H1 (cell line): ENCODE data around the gene ATAD5. TPM values are rescaled to one million over a fixed set of nuclear protein-coding genes. Genes with fewer than 3 reads are reported as not detected.

Experiments used
- CTCF ChIA-PET: fragments of 300-600 bp; sonication (Branson Sonifier 250); formaldehyde crosslinking; loops from one replicate; lab custom pipeline; 2021; ENCODE audit not compliant: partially characterized antibody; lab: Charles Lee
- POLR2A ChIA-PET: fragments of 300-600 bp; sonication (Branson Sonifier 250); formaldehyde crosslinking; loops from one replicate; lab custom pipeline; 2021; ENCODE audit warnings: inconsistent platforms; ENCODE audit not compliant: partially characterized antibody; lab: Charles Lee
- DNase-seq, 2 experiments: peaks; one replicate each; pipeline versions ENCODE4 v3.0.0 to v3.0.0-alpha.2; 2010 to 2022; ENCODE audit warnings: low spot score in 2 of 2, low read depth in 1 of 2, mixed read lengths in 1 of 2
- FAIRE-seq: peaks from 2 replicates; lab custom pipeline; 2011; peaks lifted over from hg19 to GRCh38; lab: Jason Lieb, UNC
- H2AFZ ChIP-seq: 2 replicates; pipeline ENCODE4 v1.8.1; 2012; ENCODE audit warnings: low read length, inconsistent platforms
- H2AK5ac ChIP-seq: 2 replicates; pipeline ENCODE4 v1.6.1; 2013; ENCODE audit warnings: low read depth, low read length
- H2BK120ac ChIP-seq: replicated peaks from 2 replicates; pipeline ENCODE3; 2013; ENCODE audit warnings: low read depth, low read length, inconsistent platforms
- H2BK12ac ChIP-seq: 2 replicates; pipeline ENCODE4 v1.6.1; 2013; ENCODE audit warnings: low read depth, low read length
- H2BK15ac ChIP-seq: 2 replicates; pipeline ENCODE4 v1.6.1; 2013; ENCODE audit warnings: low read length
- H2BK20ac ChIP-seq: 2 replicates; pipeline ENCODE4 v1.6.1; 2013; ENCODE audit warnings: low read length
- H2BK5ac ChIP-seq: 2 replicates; pipeline ENCODE4 v1.6.1; 2013; ENCODE audit warnings: low read depth, low read length
- H3K14ac ChIP-seq: 2 replicates; pipeline ENCODE4 v1.6.1; 2013; ENCODE audit warnings: inconsistent platforms; ENCODE audit not compliant: insufficient read length
- H3K18ac ChIP-seq: 2 replicates; pipeline ENCODE4 v1.6.1; 2013; ENCODE audit warnings: low read length; ENCODE audit errors: extremely low read depth
- H3K23ac ChIP-seq: 2 replicates; pipeline ENCODE4 v1.6.1; 2013; ENCODE audit warnings: inconsistent platforms; ENCODE audit not compliant: insufficient read length
- H3K23me2 ChIP-seq: 2 replicates; pipeline ENCODE4 v1.6.1; 2013; ENCODE audit warnings: low read depth, low read length
- H3K27ac ChIP-seq: 2 replicates; pipeline ENCODE4 v1.6.1; 2011; ENCODE audit warnings: low read depth, low read length, inconsistent platforms
- H3K27me3 ChIP-seq, 4 experiments: replicated peaks in 1 of 4; 1 replicate in 1 of 4; 2 replicates in 3 of 4; pipeline versions ENCODE4 v1.6.1 to v1.8.1; 2011 to 2013; ENCODE audit warnings: low read length in 3 of 4, mild to moderate bottlenecking in 3 of 4, inconsistent platforms in 2 of 4, mixed read lengths in 2 of 4, moderate library complexity in 1 of 4; ENCODE audit not compliant: control insufficient read depth in 3 of 4, insufficient read depth in 3 of 4; ENCODE audit errors: extremely low read depth in 1 of 4
- H3K36me3 ChIP-seq, 4 experiments: 2 replicates each; pipeline versions ENCODE4 v1.6.1 to v1.8.1; 2011 to 2013; ENCODE audit warnings: mild to moderate bottlenecking in 4 of 4, low read length in 3 of 4, moderate library complexity in 2 of 4, control low read depth in 1 of 4, inconsistent platforms in 1 of 4; ENCODE audit not compliant: insufficient read depth in 4 of 4, control insufficient read depth in 2 of 4
- H3K4ac ChIP-seq: replicated peaks from 2 replicates; pipeline ENCODE3; 2013; ENCODE audit warnings: low read length, low read depth, mixed read lengths, inconsistent platforms; ENCODE audit not compliant: insufficient read length
- H3K4me1 ChIP-seq, 4 experiments: replicated peaks in 1 of 4; 1 replicate in 1 of 4; 2 replicates in 3 of 4; pipeline versions ENCODE4 v1.6.1 to v1.8.1; 2011 to 2013; ENCODE audit warnings: low read length in 3 of 4, inconsistent platforms in 2 of 4, mixed read lengths in 1 of 4; ENCODE audit not compliant: insufficient read depth in 4 of 4, control insufficient read depth in 3 of 4
- H3K4me2 ChIP-seq, 2 experiments: 2 replicates each; pipeline versions ENCODE4 v1.6.1 to v1.8.1; 2011 to 2013; ENCODE audit warnings: low read depth in 2 of 2, low read length in 2 of 2, control low read depth in 1 of 2, inconsistent platforms in 1 of 2, mild to moderate bottlenecking in 1 of 2; ENCODE audit not compliant: insufficient read depth in 1 of 2
- H3K4me3 ChIP-seq, 4 experiments: fragments of 200-600, 300-600 bp in 1 of 4; sonication (generic), shearing (Covaris generic), sonication (Bioruptor Twin) in 1 of 4; 2 replicates each; pipeline versions ENCODE4 v1.5.1 to v1.8.1; 2011 to 2016; ENCODE audit warnings: low read length in 4 of 4, low read depth in 3 of 4, control low read depth in 2 of 4, inconsistent platforms in 2 of 4, mild to moderate bottlenecking in 2 of 4, mixed read lengths in 1 of 4, moderate library complexity in 1 of 4; ENCODE audit not compliant: insufficient read depth in 2 of 4; ENCODE audit errors: extremely low read depth in 1 of 4
- H3K56ac ChIP-seq: replicated peaks from 2 replicates; pipeline ENCODE3; 2013; ENCODE audit warnings: low read depth, mild to moderate bottlenecking, mixed read lengths, low read length, inconsistent platforms; ENCODE audit not compliant: insufficient read length
- H3K79me1 ChIP-seq: 2 replicates; pipeline ENCODE4 v1.6.1; 2013; ENCODE audit warnings: low read depth, low read length, control low read depth
- H3K79me2 ChIP-seq, 2 experiments: 2 replicates each; pipeline versions ENCODE4 v1.6.1 to v1.8.1; 2012 to 2013; ENCODE audit warnings: low read length in 2 of 2, mild to moderate bottlenecking in 2 of 2, inconsistent platforms in 1 of 2; ENCODE audit not compliant: insufficient read depth in 2 of 2, control insufficient read depth in 1 of 2
- H3K9ac ChIP-seq, 4 experiments: replicated peaks in 1 of 4; 1 replicate in 1 of 4; 2 replicates in 3 of 4; pipeline versions ENCODE4 v1.6.1 to v1.8.1; 2011 to 2013; ENCODE audit warnings: low read depth in 3 of 4, low read length in 3 of 4, control low read depth in 2 of 4, mild to moderate bottlenecking in 2 of 4, moderate library complexity in 2 of 4, inconsistent platforms in 1 of 4; ENCODE audit errors: extremely low read depth in 1 of 4
- H3K9me3 ChIP-seq, 2 experiments: 2 replicates each; pipeline versions ENCODE4 v1.6.1 to v1.8.1; 2012 to 2013; ENCODE audit warnings: mild to moderate bottlenecking in 2 of 2, moderate library complexity in 2 of 2, control low read depth in 1 of 2, inconsistent platforms in 1 of 2, low read depth in 1 of 2, low read length in 1 of 2, mixed read lengths in 1 of 2; ENCODE audit not compliant: insufficient read depth in 2 of 2
- H4K20me1 ChIP-seq, 2 experiments: replicated peaks in 1 of 2; 2 replicates each; pipeline versions ENCODE3 to v1.8.1; 2011 to 2013; ENCODE audit warnings: inconsistent platforms in 2 of 2, low read length in 2 of 2, mild to moderate bottlenecking in 1 of 2; ENCODE audit not compliant: insufficient read depth in 2 of 2, control insufficient read depth in 1 of 2
- H4K5ac ChIP-seq: 2 replicates; pipeline ENCODE4 v1.6.1; 2013; ENCODE audit warnings: low read length, low read depth, mixed read lengths, inconsistent platforms; ENCODE audit not compliant: insufficient read length
- H4K8ac ChIP-seq: 2 replicates; pipeline ENCODE4 v1.8.0; 2013; ENCODE audit warnings: mild to moderate bottlenecking, moderate library complexity, low read length, inconsistent platforms; ENCODE audit not compliant: insufficient read depth; ENCODE audit errors: extremely low read depth
- H4K91ac ChIP-seq: replicated peaks from 2 replicates; pipeline ENCODE3; 2013; ENCODE audit warnings: low read length, mixed read lengths, inconsistent platforms; ENCODE audit not compliant: insufficient read length
- BRCA1 ChIP-seq: IDR thresholded peaks from 2 replicates; pipeline ENCODE4 v1.6.1; 2012; ENCODE audit warnings: low read depth, low read length, improper control_type of control experiment
- CTBP2 ChIP-seq: IDR thresholded peaks from 2 replicates; pipeline ENCODE4 v1.7.0; 2011; ENCODE audit warnings: borderline replicate concordance, mild to moderate bottlenecking, moderate library complexity, mixed read lengths, low read length; ENCODE audit not compliant: insufficient read depth, insufficient read length
- EGR1 ChIP-seq: IDR thresholded peaks from 2 replicates; pipeline ENCODE4 v1.6.1; 2011; ENCODE audit warnings: low read depth, low read length, borderline replicate concordance
- GABPA ChIP-seq: IDR thresholded peaks from 2 replicates; pipeline ENCODE4 v1.6.1; 2011; ENCODE audit warnings: mild to moderate bottlenecking, low read length, moderate library complexity, borderline replicate concordance; ENCODE audit not compliant: insufficient read depth
- GTF2F1 ChIP-seq: IDR thresholded peaks from 2 replicates; pipeline ENCODE4 v1.6.1; 2012; ENCODE audit warnings: low read depth, low read length, improper control_type of control experiment, borderline replicate concordance
- KDM5A ChIP-seq: fragments of 200-600 bp; IDR thresholded peaks from 2 replicates; pipeline ENCODE4 v1.7.1; 2012; ENCODE audit warnings: mild to moderate bottlenecking, low read length, inconsistent platforms, mixed read lengths
- MAFK ChIP-seq: IDR thresholded peaks from 2 replicates; pipeline ENCODE4 v1.6.1; 2012; ENCODE audit warnings: low read depth, mild to moderate bottlenecking, improper control_type of control experiment, low read length
- PHF8 ChIP-seq: fragments of 200-600 bp; sonication (generic); conservative IDR thresholded peaks from 2 replicates; pipeline ENCODE4 v1.7.1; 2012; ENCODE audit warnings: low read depth, mild to moderate bottlenecking, inconsistent platforms, low read length, moderate library complexity
- POLR2AphosphoS5 ChIP-seq: IDR thresholded peaks from 2 replicates; pipeline ENCODE4 v1.6.1; 2011; ENCODE audit warnings: low read depth, low read length
- RXRA ChIP-seq: IDR thresholded peaks from 2 replicates; pipeline ENCODE4 v1.6.1; 2011; ENCODE audit warnings: low read depth, mild to moderate bottlenecking, low read length, moderate library complexity; ENCODE audit not compliant: insufficient read depth
- SIRT6 ChIP-seq: IDR thresholded peaks from one replicate; pipeline ENCODE4 v1.7.1; 2012; ENCODE audit warnings: low read length, inconsistent platforms
- SUZ12 ChIP-seq: fragments of 200-600 bp; sonication (generic); IDR thresholded peaks from 2 replicates; pipeline ENCODE4 v1.6.1; 2012; ENCODE audit warnings: mild to moderate bottlenecking, inconsistent platforms, low read length, moderate library complexity, mixed read lengths
- YY1 ChIP-seq: IDR thresholded peaks from 2 replicates; pipeline ENCODE4 v1.6.1; 2011; ENCODE audit warnings: low read depth, mild to moderate bottlenecking, low read length
- ZNF274 ChIP-seq: IDR thresholded peaks from 2 replicates; pipeline ENCODE4 v1.7.0; 2012; ENCODE audit warnings: low read length, borderline replicate concordance; ENCODE audit errors: extremely low read depth
- WGBS, 2 experiments: shearing (Covaris generic) in 1 of 2; methylation state at CpG; one replicate each; pipeline versions ENCODE4 v1.1.6 to v1.1.7; 2013 to 2015; ENCODE audit warnings: low lambda C conversion rate in 2 of 2, mixed read lengths in 2 of 2, inconsistent platforms in 1 of 2, low coverage in 1 of 2, missing lambda C conversion rate in 1 of 2; ENCODE audit not compliant: insufficient replicate concordance in 2 of 2, insufficient coverage in 1 of 2, insufficient read length in 1 of 2; ENCODE audit errors: extremely low coverage in 1 of 2, missing lambda C conversion rate in 1 of 2; 5-methylcytosine and 5-hydroxymethylcytosine counted together
- polyA plus RNA-seq, 7 experiments: library from polyadenylated mRNA; depleted of rRNA in 3 of 7; stranded (reverse) in 5 of 7; unstranded in 2 of 7; fragments of >200 nt in 5 of 7; fragments of 200-250 nt in 2 of 7; gene quantifications; 1 replicate in 5 of 7; 2 replicates in 1 of 7; 4 replicates in 1 of 7; pipeline versions ENCODE4 v1.2.1 to v1.2.3, GENCODE V29; 2011 to 2013; ENCODE audit warnings: missing spikeins in 2 of 7, mixed read lengths in 2 of 7
- total RNA-seq: library from RNA; stranded (reverse); fragmentation: NEBNext Ultra II Directional; extraction: Animal tissue kit (Norgen Biotek cat#: 25700); gene quantifications from 2 replicates; pipeline ENCODE4 v1.2.1, GENCODE V29; 2021

ATAD5 gene
- total and polyA plus RNA-seq, 2 of the 8 experiments (the other 6 are each of a cell fraction or from before 2014, with no cell fraction given): 3.5 to 30.0 TPM

DNA sequence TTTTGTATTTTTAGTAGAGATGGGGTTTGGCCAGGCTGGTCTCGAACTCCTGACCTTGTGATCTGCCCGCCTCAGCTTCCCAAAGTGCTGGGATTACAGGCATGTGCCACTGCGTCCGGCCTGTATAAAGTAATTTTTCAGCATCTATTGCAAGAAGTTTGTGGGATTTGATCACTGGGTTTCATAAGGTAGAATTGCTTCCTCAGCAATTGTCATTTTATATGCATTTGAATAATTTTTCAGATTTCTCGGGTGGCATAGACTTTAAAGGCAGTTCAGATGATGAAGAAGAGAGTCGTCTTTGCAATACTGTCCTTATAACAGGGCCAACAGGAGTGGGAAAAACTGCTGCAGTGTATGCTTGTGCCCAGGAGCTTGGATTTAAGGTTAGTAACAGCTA, 37.2 kb downstream of the ATAD5 start:
- Histone ChIP-seq H3K9ac (no peak overlapping the region), H3K18ac (no peak overlapping the region), H2AFZ (no peak overlapping the region), H3K56ac (no peak overlapping the region), H3K79me2 (no peaks in the 10 kb centered on the region), H3K23ac (no peak overlapping the region), H3K23me2 (no peaks in the 10 kb centered on the region), H2BK120ac (no peak overlapping the region), H2BK5ac (no peak overlapping the region), H3K9me3 (no peaks in the 10 kb centered on the region), H2BK12ac (no peak overlapping the region), H3K27ac (no peak overlapping the region), H4K5ac (no peak overlapping the region), H2BK15ac (no peak overlapping the region), H3K36me3 (peaks cover 8 to 67% (median 21%) of the 10 kb centered on the region in 4 experiments; a peak in 7 of 8 replicates), H4K91ac (no peak overlapping the region), H3K4me1 (no peaks in the 10 kb centered on the region), H3K4me2 (no peak overlapping the region), H2AK5ac (no peak overlapping the region), H2BK20ac (no peak overlapping the region), H3K27me3 (no peaks in the 10 kb centered on the region), H4K8ac (no peak overlapping the region), H4K20me1 (no peaks in the 10 kb centered on the region), H3K79me1 (no peaks in the 10 kb centered on the region), H3K4me3 (no peak overlapping the region), H3K14ac (no peak overlapping the region), H3K4ac (no peak overlapping the region)
- ChIA-PET POLR2A (interaction anchor here (1.2 kb wide), 1 partner anchor 32 kb away, joined by 4 read pairs; no protein-coding TSS in a partner anchor), CTCF (interaction anchor here (0.5 kb wide), 1 partner anchor 195 kb away, joined by 3 read pairs; no protein-coding TSS in a partner anchor)
- WGBS, 2 experiments: 97% methylated on average over 6 of the region's 6 CpGs; no CpG with 5 or more reads in 1 of the 2 experiments
- DNase-seq: no peak
- FAIRE-seq: no peak
- TF ChIP-seq SIRT6 (no peak), GABPA (no peak), GTF2F1 (no peak), MAFK (no peak), YY1 (no peak), KDM5A (no peak), EGR1 (no peak), ZNF274 (no peak), BRCA1 (no peak), SUZ12 (no peak), POLR2AphosphoS5 (no peak), CTBP2 (no peak), RXRA (no peak), PHF8 (no peak)
